Transverse colon (tissue), 4 donors: ENCODE data around the gene CTSV. TPM values are rescaled to one million over a fixed set of nuclear protein-coding genes. Genes with fewer than 3 reads are reported as not detected.
A peak's percentile ranks its signal among the peaks of the same experiment; 100 is the strongest.
"Not testable (repeated sequence)": the region's sequence is repeated elsewhere in the genome, so short reads cannot be mapped to it uniquely, and the experiment has no call there.

Experiments
- DNase-seq: peaks from one replicate; pipeline ENCODE4 v3.0.0-alpha.2; 2019
- H3K27ac ChIP-seq, 4 donors: fragments of 200-600 bp; sonication (generic); 2 replicates each; pipeline ENCODE4 v1.5.1; 2016 to 2018; ENCODE audit warnings: inconsistent platforms in 4 of 4
- H3K27me3 ChIP-seq: fragments of 200-600 bp; sonication (generic); 2 replicates; pipeline ENCODE4 v1.5.1; 2017; ENCODE audit warnings: inconsistent platforms
- H3K36me3 ChIP-seq, 4 donors: fragments of 200-600 bp; sonication (generic); 2 replicates each; pipeline ENCODE4 v1.5.1; 2017 to 2019; ENCODE audit warnings: inconsistent platforms in 4 of 4
- H3K4me1 ChIP-seq, 4 donors: fragments of 200-600 bp; sonication (generic); 2 replicates each; pipeline ENCODE4 v1.5.1; 2017 to 2020; ENCODE audit warnings: inconsistent platforms in 4 of 4
- H3K4me3 ChIP-seq, 4 donors: fragments of 200-600 bp; sonication (generic); 1 replicate in 1 of 4; 2 replicates in 3 of 4; pipeline versions ENCODE4 v1.5.1 to v1.6.1; 2017 to 2019; ENCODE audit warnings: inconsistent platforms in 4 of 4
- H3K9me3 ChIP-seq, 2 donors: fragments of 200-600 bp; sonication (generic); 2 replicates each; pipeline ENCODE4 v1.5.1; 2017 to 2019; ENCODE audit warnings: inconsistent platforms in 2 of 2
- CTCF ChIP-seq, 5 experiments: fragments of 200-600 bp in 3 of 5; fragments of 450-650 bp in 2 of 5; sonication (generic) in 3 of 5; IDR thresholded peaks; 1 replicate in 2 of 5; 2 replicates in 3 of 5; pipeline ENCODE4 v1.5.1; 2016 to 2017; ENCODE audit warnings: antibody characterized with exemption in 5 of 5, inconsistent platforms in 3 of 5, mild to moderate bottlenecking in 2 of 5, moderate library complexity in 1 of 5
- EP300 ChIP-seq: sonication (generic); formaldehyde crosslinking; IDR thresholded peaks from one replicate; pipeline ENCODE4 v1.6.1; 2017; ENCODE audit warnings: antibody characterized with exemption, low read depth
- POLR2A ChIP-seq: fragments of 450-650 bp; IDR thresholded peaks from one replicate; pipeline ENCODE4 v1.6.1; 2016; ENCODE audit warnings: antibody characterized with exemption, mild to moderate bottlenecking, moderate library complexity
- POLR2AphosphoS5 ChIP-seq, 3 donors: sonication (generic); formaldehyde crosslinking; IDR thresholded peaks; one replicate each; pipeline ENCODE4 v1.6.1; 2016; ENCODE audit warnings: antibody characterized with exemption in 3 of 3
- WGBS, 2 donors: methylation state at CpG; one replicate each; pipeline ENCODE4 v1.1.5; 2018; ENCODE audit warnings: low coverage in 1 of 2; 5-methylcytosine and 5-hydroxymethylcytosine counted together
- in situ Hi-C, 4 donors: fragments of 200-750 bp; cut with MboI; loops; one replicate each; pipeline versions ENCODE4 v1.15.0 to v1.15.1; 2017; ENCODE audit warnings: low sequenced_read_pairs in 3 of 4, low pct_ligation_motif_present in 1 of 4, low pct_unique_long_range_greater_than_20kb in 1 of 4
- intact Hi-C: fragments of 100-400 bp; cut with DNase I; formaldehyde crosslinking; loops from one replicate; pipeline ENCODE4 v1.15.1; 2023; ENCODE audit warnings: low total_unique reads
- total RNA-seq, 4 donors: library from RNA; depleted of rRNA; stranded (reverse); fragments of >200 nt; gene quantifications; one replicate each; pipeline ENCODE4 v1.1.0, GENCODE V29; 2016

Gene CTSV
- total RNA-seq, 4 donors from 2014 or later = 0.37 to 6.3 (median 4.8) TPM; not detected in 1

GRCh38 chr9:97046228-97046627, 7.3 kb upstream of the CTSV start:
- H3K27ac ChIP-seq = no peak overlapping the region

DNA sequence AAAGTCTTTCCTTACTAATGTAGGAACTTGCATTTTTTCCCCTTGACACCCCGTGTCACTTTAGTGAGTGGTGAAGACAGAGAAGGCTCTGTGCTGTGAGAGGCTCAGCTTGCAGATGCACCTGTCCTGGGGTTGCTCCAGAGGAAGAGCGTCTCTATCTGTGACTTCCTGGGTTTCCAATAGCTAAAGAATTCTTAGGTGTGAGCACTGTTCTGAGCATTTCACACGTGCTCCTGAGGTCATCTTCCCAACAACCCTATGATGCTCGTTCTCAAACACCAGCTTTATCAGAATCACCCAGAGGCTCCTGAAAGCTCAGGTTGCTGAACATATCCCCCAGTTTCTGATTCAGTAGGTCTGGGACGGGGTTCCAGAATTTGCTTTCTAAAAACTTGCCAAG, 6.4 kb upstream of the CTSV start:
- TF ChIP-seq POLR2AphosphoS5 (IDR thresholded peaks at IDR 0.05) (no peak), EP300 (no peak), POLR2A (no peak), CTCF (IDR thresholded peaks at IDR 0.05) (no peak)
- no peaks in the 10 kb centered on the region for H3K36me3 ChIP-seq
- DNase-seq = no peak
- in situ Hi-C loops (no loop called here), intact Hi-C loops (no loop called here)
- H3K9me3 ChIP-seq = no peaks in the 10 kb centered on the region
- H3K4me3 ChIP-seq = no peak overlapping the region
- H3K27me3 ChIP-seq = no peaks in the 10 kb centered on the region
- WGBS, 2 donors = 70 to 100% methylated on average over 2 to 5 of the region's 5 CpGs
- H3K4me1 ChIP-seq = peaks cover 0 to 27% (median 5%) of the 10 kb centered on the region in 4 donors
- no peak overlapping the region for H3K27ac ChIP-seq

More at GRCh38 chr9:97046228-97046627, 7.3 kb upstream of the CTSV start:
- peaks cover 0 to 25% (median 5%) of the 10 kb centered on the region in 4 donors for H3K4me1 ChIP-seq
- no peaks in the 10 kb centered on the region for H3K9me3 ChIP-seq
- no peaks in the 10 kb centered on the region for H3K36me3 ChIP-seq
- H3K27me3 ChIP-seq = no peaks in the 10 kb centered on the region
- intact Hi-C loops = no loop called here
- WGBS, 2 donors = 41% methylated on average over 5 of the region's 5 CpGs; no CpG with 5 or more reads in 1 of the 2 donors
- no peak overlapping the region for H3K4me3 ChIP-seq
- no peak for TF ChIP-seq POLR2A
- in situ Hi-C loops = no loop called here
- DNase-seq = peak; percentile 75

DNA sequence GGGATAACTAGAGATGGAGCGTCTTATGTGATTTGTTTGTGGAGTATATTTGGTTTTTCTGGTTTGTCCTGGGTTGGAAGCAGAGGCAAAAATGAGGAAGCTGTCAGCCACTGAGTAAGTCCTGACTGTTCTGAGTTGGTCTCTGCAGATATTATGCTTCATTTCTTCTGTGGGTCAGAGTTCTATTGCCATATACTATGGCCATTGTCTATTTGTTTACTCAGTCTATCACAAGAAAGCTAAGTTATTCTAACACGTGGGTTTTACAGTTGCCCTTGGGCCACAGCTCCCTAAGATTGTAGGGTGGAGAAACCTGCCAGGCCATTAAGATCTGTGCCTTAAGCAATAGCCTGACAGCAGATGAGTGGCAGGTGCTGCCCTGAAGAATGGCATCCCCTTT, 3.0 kb upstream of the CTSV start:
- in situ Hi-C loops = no loop called here
- no peaks in the 10 kb centered on the region for H3K9me3 ChIP-seq
- no peaks in the 10 kb centered on the region for H3K36me3 ChIP-seq
- H3K4me3 ChIP-seq = no peak overlapping the region
- no peak for TF ChIP-seq EP300
- peak; percentile 57 for TF ChIP-seq POLR2A
- peak in 2 of 3 donors; percentile 52 to 71 for TF ChIP-seq POLR2AphosphoS5 (IDR thresholded peaks at IDR 0.05)
- TF ChIP-seq CTCF (IDR thresholded peaks at IDR 0.05) = no peak
- intact Hi-C loops = no loop called here
- DNase-seq = peak; percentile 64
- peaks cover 19% of the 10 kb centered on the region for H3K27me3 ChIP-seq
- H3K4me1 ChIP-seq = peaks cover 0 to 42% (median 14%) of the 10 kb centered on the region in 4 donors
- WGBS, 2 donors = 18 to 29% methylated on average over 1 to 2 of the region's 2 CpGs
- peak overlapping the region; percentile 59 to 72 (median 66) for H3K27ac ChIP-seq

DNA sequence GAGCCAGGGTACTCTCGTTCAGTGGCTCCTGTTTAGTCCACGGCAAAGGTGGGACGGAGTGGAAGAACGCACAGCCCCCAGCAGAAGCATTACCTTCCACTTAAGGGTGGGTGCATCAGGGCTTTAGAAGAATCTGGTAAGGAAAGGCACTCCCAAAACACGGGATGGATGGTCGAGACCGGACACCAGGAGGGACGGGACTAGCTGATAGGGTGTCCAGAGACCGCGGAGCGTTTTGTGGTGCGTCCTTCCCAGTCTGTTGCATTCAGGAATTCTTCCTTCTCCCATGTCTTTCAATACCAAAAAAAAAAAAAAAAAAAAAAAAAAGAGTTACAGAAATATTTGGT, 545 bp upstream of the CTSV start:
- peak overlapping the region; percentile 45 to 71 (median 54) for H3K27ac ChIP-seq
- peak overlapping the region; percentile 33 to 63 (median 46) for H3K4me3 ChIP-seq
- TF ChIP-seq EP300 (no peak), POLR2A (peak; percentile 5)
- WGBS, 2 donors = 4 to 6% methylated on average over 3 to 12 of the region's 12 CpGs
- no peaks in the 10 kb centered on the region for H3K36me3 ChIP-seq
- H3K27me3 ChIP-seq = peaks cover 19% of the 10 kb centered on the region
- peak; percentile 44 for DNase-seq
- peaks cover 0 to 35% (median 14%) of the 10 kb centered on the region in 4 donors for H3K4me1 ChIP-seq
- H3K9me3 ChIP-seq = no peaks in the 10 kb centered on the region
- in situ Hi-C loops (no loop called here), intact Hi-C loops (no loop called here)

GRCh38 chr9:97023505-97023904, 15.4 kb downstream of the CTSV start:
- H3K4me3 ChIP-seq, DNase-seq, H3K27ac ChIP-seq, H3K27me3 ChIP-seq, intact Hi-C loops, H3K4me1 ChIP-seq, H3K9me3 ChIP-seq, in situ Hi-C loops, H3K36me3 ChIP-seq: not testable (repeated sequence)
- WGBS, 2 donors = 95% methylated on average over 1 of the region's 1 CpG; no CpG with 5 or more reads in 1 of the 2 donors
